ENCODE data around the gene SCAF4. TPM values are rescaled to one million over a fixed set of nuclear protein-coding genes. Genes with fewer than 3 reads are reported as not detected.
"Not testable (repeated sequence)": the region's sequence is repeated elsewhere in the genome, so short reads cannot be mapped to it uniquely, and the experiment has no call there.

Gene SCAF4
- total RNA-seq, 1 donor from 2014 or later = 60.0 TPM

DNA sequence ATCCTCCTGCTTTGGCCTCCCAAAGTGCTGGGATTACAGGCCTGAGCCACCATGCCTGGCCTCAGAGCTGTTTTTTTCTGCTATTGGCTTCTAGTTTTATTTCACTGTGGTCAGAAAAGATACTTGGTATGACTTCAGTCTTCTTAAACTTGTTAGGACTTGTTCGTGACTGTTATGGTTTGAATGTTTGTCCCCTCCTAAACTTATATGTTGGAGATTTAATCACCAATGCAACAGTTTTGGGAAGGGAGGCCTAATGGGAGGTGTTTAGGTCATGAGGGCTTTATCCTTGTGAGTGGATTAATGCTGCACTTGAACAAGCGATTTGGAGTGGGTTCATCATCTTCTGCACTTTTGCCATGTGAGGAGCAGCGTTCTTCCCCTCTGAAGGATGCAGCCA is 96.9 kb downstream of the SCAF4 start:
- Mint-ChIP-seq H3K27ac (no peak overlapping the region), H3K27me3 (no peaks in the 10 kb centered on the region), H3K9me3 (ENCODE audit: low read depth) (peaks cover 8% of the 10 kb centered on the region), H3K4me1 (ENCODE audit: low read depth) (no peaks in the 10 kb centered on the region), H3K36me3 (ENCODE audit: insufficient read depth) (no peaks in the 10 kb centered on the region), H3K4me3 (ENCODE audit: low read depth) (no peak overlapping the region)
- no peak for DNase-seq (ENCODE audit: low spot score, unreplicated experiment)
- TF ChIP-seq CTCF (IDR thresholded peaks at IDR 0.05; ENCODE audit: unreplicated experiment) = no peak

GRCh38 chr21:31631881-31632280 is 100.0 kb downstream of the SCAF4 start:
- not testable (repeated sequence) for H3K36me3 Mint-ChIP-seq (ENCODE audit: insufficient read depth); H3K27ac Mint-ChIP-seq; DNase-seq (ENCODE audit: low spot score, unreplicated experiment); H3K4me1 Mint-ChIP-seq (ENCODE audit: low read depth); H3K4me3 Mint-ChIP-seq (ENCODE audit: low read depth); H3K9me3 Mint-ChIP-seq (ENCODE audit: low read depth); H3K27me3 Mint-ChIP-seq

DNA sequence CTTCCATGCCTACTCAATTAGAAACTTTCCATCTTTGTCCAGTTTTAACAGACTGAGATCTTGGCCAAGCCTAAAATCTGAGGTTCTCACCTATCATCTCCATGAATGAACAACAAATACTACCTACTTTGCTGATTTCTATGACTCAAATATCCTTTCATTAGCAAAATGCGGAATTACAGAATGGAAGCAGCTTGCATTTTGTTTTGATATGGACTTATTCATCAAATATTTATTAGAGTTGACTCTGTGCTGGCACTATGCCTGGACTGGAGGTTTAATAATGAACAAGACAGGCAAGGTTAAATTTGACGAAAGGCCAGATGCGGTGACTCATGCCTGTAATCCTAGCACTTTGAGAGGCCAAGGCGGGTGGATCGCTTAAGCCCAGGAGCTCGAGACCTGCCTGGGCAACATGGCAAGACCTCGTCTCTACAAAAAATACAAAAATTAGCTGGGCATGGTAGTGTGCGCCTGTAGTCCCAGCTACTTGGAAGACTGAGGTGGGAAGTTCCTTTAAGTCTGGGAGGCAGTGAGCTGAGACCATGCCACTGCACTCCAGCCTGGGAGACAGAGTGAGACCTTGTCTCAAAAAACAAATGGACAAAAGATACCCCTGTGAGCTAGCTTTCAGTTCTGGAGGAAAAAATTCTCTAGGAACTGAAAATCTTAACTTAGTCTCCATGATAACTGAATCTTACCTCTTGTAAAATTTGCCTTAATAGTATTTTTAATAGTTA is 101.8 kb downstream of the SCAF4 start:
- Mint-ChIP-seq H3K27ac (no peak overlapping the region), H3K9me3 (ENCODE audit: low read depth) (peaks cover 3% of the 10 kb centered on the region), H3K36me3 (ENCODE audit: insufficient read depth) (no peaks in the 10 kb centered on the region), H3K27me3 (no peaks in the 10 kb centered on the region), H3K4me3 (ENCODE audit: low read depth) (no peak overlapping the region), H3K4me1 (ENCODE audit: low read depth) (no peaks in the 10 kb centered on the region)
- no peak for DNase-seq (ENCODE audit: low spot score, unreplicated experiment)
- no peak for TF ChIP-seq CTCF (IDR thresholded peaks at IDR 0.05; ENCODE audit: unreplicated experiment)

GRCh38 chr21:31624961-31625491 is 106.9 kb downstream of the SCAF4 start:
- no peak for DNase-seq (ENCODE audit: low spot score, unreplicated experiment)
- no peaks in the 10 kb centered on the region for H3K27me3 Mint-ChIP-seq
- H3K4me3 Mint-ChIP-seq (ENCODE audit: low read depth) = no peak overlapping the region
- no peaks in the 10 kb centered on the region for H3K36me3 Mint-ChIP-seq (ENCODE audit: insufficient read depth)
- no peak for TF ChIP-seq CTCF (IDR thresholded peaks at IDR 0.05; ENCODE audit: unreplicated experiment)
- no peak overlapping the region for H3K27ac Mint-ChIP-seq
- H3K4me1 Mint-ChIP-seq (ENCODE audit: low read depth) = no peaks in the 10 kb centered on the region
- H3K9me3 Mint-ChIP-seq (ENCODE audit: low read depth) = no peaks in the 10 kb centered on the region

DNA sequence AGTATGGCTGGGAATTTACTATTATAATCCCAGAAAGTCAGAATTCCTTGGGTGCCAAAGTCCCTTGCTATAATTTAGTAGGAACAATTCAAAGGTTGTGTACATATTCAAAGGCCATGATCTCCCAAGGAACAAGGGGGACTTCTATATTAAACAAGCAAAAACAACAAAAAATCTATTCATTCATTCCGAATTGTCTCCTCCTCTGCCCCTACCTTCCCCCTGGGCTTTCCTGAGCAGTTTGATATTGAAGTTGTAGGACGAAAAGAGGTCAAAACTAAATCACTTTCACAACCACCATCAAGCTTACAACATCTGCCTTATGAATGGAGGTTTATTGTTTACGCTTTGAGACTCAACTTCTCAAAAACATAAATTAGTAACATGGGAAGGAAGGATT is 107.7 kb downstream of the SCAF4 start:
- no peak for DNase-seq (ENCODE audit: low spot score, unreplicated experiment)
- H3K4me1 Mint-ChIP-seq (ENCODE audit: low read depth) = no peaks in the 10 kb centered on the region
- no peak for TF ChIP-seq CTCF (IDR thresholded peaks at IDR 0.05; ENCODE audit: unreplicated experiment)
- no peaks in the 10 kb centered on the region for H3K9me3 Mint-ChIP-seq (ENCODE audit: low read depth)
- no peak overlapping the region for H3K27ac Mint-ChIP-seq
- H3K4me3 Mint-ChIP-seq (ENCODE audit: low read depth) = no peak overlapping the region
- no peaks in the 10 kb centered on the region for H3K36me3 Mint-ChIP-seq (ENCODE audit: insufficient read depth)
- H3K27me3 Mint-ChIP-seq = no peaks in the 10 kb centered on the region

DNA sequence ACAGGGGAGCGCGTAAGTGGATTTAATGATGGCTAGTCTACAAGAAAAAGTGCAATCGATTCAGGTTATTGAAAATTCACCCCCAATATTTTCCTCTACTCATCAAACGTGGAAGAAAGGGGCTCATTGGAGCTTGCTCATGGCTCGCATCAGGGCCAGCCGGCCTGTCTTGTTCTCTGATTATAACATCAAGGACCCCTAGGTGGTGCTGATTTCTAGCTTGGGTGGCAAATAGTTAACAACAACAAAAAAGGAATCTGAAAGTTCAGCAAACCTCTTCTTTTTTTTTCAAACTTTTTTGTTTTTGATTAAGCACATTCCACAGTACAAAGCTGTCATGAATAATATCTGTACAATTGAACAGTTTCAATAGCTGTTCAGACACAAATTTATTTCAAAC is 108.3 kb downstream of the SCAF4 start:
- H3K27ac Mint-ChIP-seq = no peak overlapping the region
- H3K27me3 Mint-ChIP-seq = no peaks in the 10 kb centered on the region
- no peak overlapping the region for H3K4me3 Mint-ChIP-seq (ENCODE audit: low read depth)
- no peaks in the 10 kb centered on the region for H3K4me1 Mint-ChIP-seq (ENCODE audit: low read depth)
- peak; percentile 20 for TF ChIP-seq CTCF (IDR thresholded peaks at IDR 0.05; ENCODE audit: unreplicated experiment)
- no peak for DNase-seq (ENCODE audit: low spot score, unreplicated experiment)
- H3K36me3 Mint-ChIP-seq (ENCODE audit: insufficient read depth) = no peaks in the 10 kb centered on the region
- H3K9me3 Mint-ChIP-seq (ENCODE audit: low read depth) = no peaks in the 10 kb centered on the region

All from progenitor cell of endocrine pancreas (in vitro differentiated cells).